Fibroblast of pulmonary artery (primary cell): ENCODE data around the gene PRPF8.

Experiments
- DNase-seq: peaks from one replicate; pipeline ENCODE4 v3.0.0-alpha.2; 2010; ENCODE audit warnings: low read depth
- H3K4me3 ChIP-seq: replicated peaks from 2 replicates; pipeline ENCODE4 v1.5.1; 2011; ENCODE audit warnings: low read depth, mild to moderate bottlenecking, control low read depth, low read length, moderate library complexity
- TF ChIP-seq, protein P1 (sequence below): IDR thresholded peaks from 2 replicates; pipeline ENCODE4 v1.5.1; 2011; ENCODE audit warnings: mild to moderate bottlenecking, control low read depth, low read length, inconsistent platforms; ENCODE audit errors: missing control alignments

Gene PRPF8

DNA sequence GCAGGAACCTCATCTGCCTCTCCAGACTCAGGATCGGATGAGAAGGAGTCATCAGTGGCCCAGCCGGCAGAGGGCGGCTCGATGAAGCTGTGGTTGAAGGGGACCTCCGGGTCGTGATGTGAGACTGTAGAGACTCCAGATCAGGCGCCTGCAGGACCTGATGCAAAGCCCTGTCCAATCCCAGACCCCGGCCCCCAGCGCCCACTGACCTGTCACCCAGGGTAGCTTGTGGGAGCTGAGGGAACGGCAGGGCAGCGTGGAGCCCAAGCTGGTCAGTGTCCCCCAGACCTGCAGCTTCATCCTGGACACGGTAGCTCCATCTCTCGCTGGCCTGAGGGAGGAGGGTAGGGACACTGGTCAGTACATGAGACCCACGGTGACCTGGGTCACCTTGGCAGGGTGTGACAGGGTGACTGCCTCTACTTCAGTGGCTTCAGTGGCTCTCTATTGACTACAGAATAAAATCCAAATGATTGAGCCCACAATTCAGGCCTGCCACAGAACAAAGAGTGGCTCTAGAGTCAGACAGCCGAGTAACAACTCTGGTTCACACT lies 47.9 kb downstream of the PRPF8 start:
- TF ChIP-seq, protein P1, sequence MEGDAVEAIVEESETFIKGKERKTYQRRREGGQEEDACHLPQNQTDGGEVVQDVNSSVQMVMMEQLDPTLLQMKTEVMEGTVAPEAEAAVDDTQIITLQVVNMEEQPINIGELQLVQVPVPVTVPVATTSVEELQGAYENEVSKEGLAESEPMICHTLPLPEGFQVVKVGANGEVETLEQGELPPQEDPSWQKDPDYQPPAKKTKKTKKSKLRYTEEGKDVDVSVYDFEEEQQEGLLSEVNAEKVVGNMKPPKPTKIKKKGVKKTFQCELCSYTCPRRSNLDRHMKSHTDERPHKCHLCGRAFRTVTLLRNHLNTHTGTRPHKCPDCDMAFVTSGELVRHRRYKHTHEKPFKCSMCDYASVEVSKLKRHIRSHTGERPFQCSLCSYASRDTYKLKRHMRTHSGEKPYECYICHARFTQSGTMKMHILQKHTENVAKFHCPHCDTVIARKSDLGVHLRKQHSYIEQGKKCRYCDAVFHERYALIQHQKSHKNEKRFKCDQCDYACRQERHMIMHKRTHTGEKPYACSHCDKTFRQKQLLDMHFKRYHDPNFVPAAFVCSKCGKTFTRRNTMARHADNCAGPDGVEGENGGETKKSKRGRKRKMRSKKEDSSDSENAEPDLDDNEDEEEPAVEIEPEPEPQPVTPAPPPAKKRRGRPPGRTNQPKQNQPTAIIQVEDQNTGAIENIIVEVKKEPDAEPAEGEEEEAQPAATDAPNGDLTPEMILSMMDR = no peak
- DNase-seq = no peak

DNA sequence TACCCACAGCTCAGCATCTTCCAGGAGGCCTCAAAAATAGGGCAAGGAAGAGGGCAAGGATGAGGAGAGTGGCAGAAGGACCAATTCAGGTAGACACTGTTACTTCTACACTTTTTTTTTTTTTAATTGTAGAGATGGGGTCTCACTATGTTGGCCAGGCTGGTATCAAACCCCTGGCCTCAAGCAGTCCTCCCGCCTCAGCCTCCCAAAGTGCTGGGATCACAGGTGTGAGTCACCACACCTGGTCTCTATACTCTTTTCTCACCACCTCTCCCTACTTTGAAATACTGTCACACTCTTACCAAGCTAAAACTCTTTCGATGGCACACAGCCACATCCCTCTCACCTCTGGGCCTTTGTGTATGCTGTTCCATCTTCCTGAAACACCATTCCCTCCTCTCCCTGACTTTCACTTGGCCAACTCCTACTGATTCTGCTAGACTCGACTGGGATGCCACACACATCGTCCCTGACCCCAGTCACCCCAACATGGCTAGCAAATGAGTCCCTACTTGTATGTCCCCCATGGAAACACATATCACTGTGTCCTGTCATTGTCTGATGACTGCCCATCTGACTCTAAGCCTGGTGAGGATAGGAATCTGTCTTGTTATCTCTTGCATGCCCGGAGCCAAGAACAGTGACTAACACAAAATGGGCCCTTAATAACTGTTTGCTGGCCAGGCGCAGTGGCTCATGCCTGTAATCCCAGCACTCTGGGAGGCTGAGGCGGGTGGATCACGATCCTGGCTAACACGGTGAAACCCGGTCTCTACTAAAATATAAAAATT lies 48.8 kb downstream of the PRPF8 start:
- TF ChIP-seq, protein P1 = no peak
- no peak overlapping the region for H3K4me3 ChIP-seq

More for the DNA sequence above, 47.9 kb downstream of the PRPF8 start:
- no peak overlapping the region for H3K4me3 ChIP-seq

DNA sequence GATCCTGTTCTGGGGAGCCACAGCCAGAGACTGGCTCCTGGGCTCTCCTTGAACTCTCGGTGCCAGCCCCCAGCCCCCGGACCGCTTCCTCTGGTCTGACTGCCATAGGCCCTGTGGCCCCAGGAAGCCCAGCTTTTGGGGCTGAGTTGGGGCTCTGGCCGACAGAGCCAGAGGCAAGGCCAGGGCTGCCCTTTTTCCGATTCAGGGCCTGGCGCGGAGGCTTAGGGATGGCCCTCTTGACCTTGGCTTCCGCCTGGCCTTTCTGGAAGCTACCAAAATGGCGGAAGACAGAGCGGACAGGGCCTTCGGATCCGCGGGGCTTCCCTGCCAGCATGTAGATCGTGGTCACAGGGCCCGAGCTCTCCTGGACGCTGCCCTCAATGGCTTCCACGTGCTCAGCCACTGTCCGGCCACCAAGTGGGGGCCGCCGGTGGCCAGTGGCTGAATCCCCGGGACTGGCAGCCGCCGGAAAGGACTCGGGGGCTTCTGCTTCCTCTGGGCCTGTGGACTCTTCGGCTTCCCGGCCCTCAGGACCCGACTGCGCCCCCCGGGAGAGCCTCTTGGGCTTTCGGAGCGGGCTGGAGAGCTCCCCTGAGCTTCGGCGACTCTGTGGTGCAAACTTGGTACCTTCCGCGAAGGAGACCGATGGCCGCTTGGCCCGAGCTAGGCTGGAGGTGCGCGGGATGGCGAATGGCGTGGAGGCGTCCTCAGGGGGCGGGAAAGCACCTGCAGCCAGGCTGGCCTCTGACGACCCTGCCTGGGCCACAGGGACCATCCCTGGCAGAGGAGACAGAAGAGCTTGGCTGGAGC lies 49.6 kb downstream of the PRPF8 start:
- TF ChIP-seq, protein P1 = no peak
- no peak for DNase-seq
- H3K4me3 ChIP-seq = no peak overlapping the region

More for the DNA sequence above, 48.8 kb downstream of the PRPF8 start:
- no peak for DNase-seq

DNA sequence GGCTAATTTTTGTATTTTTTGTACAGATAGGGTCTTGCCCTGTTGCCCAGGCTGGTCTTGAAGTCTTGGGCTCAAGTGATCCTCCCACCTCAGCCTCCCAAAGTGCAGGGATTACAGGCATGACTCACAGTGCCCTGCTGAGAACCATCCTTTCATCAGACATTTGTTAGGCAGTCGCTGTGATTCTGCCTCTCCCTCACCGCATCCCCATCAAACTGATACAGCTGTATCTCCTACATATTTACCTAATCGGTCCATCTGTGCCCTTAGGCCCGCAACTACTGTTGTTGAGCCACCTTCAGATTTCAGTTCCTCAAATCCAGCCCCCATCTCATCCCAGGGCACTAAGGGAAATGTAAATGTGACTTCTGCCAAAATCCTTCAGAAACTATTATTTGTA lies 54.0 kb downstream of the PRPF8 start:
- no peak overlapping the region for H3K4me3 ChIP-seq
- TF ChIP-seq, protein P1 = no peak
- no peak for DNase-seq

DNA sequence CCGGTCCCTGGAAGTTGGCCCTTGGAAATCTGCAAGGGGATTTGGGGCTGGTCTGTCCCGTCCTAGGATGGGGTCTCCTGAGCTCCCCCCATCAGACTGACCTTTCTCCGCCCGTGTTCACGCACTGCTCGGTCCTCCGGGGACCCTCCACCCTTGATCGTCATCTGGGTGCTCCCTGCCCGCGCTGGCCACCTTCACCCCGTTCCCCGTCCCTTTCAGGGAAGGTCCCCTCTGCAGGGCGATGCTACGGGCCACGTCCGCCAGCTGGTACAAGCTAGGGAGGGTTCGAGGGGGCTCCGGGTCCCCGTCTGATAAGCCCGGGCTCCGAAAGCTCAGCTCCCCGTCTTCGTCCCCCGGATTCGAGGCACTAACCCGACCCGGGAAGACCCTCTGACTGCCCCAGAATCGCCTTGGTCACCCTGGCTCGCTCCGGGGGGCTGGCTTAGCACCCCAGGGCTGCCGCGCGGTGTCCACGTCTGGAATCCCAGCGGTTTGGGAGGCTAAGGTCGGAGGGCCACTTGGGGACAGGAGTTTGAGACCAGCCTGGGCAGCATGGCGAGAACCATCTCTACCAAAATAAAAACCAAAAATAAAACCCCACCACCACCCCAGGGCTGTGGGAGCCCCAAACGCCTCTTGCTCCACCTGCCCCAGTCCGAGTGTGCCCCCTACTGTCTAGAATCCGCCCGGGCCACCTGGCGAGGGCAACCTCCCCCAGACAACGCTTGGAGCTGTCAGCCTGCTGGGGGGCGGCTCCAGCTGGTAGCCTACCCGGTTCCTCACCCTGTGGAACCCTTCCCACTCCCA lies 55.0 kb downstream of the PRPF8 start:
- peak overlapping the region; percentile 74 for H3K4me3 ChIP-seq
- DNase-seq = peak; percentile 56
- TF ChIP-seq, protein P1 = peak; percentile 62

DNA sequence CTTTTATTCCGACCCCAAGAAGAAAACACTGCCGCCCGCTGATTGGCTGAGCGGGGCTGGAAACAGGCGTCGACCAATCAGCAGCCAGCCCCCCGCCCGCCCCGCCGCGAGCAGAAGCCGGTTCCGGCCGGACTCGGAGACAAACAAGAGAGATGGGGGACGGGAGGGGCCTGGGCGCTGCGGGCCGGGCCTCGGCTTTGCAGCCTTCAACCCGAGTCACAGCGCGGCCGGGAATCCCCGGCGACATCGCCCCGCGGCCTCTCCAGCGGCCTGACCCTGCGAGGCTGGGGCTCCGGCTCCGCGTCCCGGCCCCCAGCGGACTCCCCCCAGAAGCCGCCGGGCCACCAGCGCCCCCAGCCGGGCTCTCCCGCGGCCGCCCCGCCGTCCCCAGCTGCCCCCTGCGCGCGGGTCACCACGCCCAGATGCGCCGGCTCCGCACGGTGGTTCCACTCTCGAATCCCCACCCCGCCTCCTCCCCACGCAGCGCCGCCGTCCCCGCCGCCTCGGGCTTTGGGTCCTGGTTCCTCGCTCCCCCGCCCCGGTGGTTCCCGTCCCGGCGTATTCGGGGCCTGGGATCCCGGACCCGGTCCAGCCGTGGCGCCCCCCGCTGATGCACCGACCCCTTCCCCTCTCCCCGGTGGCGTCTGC lies 55.7 kb downstream of the PRPF8 start:
- TF ChIP-seq, protein P1 = no peak
- peak overlapping the region; percentile 74 for H3K4me3 ChIP-seq
- DNase-seq = peak; percentile 93
